ENCODE measurements around the gene DPYD. TPM values are rescaled to one million over a fixed set of nuclear protein-coding genes. Genes with fewer than 3 reads are reported as not detected.

Gene DPYD
- total and polyA plus RNA-seq, 7 donors: 6.0 to 56.1 (median 40.2) TPM

GRCh38 chr1:97883823-97884222, 37.0 kb downstream of the DPYD start:
- Histone ChIP-seq H3K4me3 (no peak overlapping the region), H3K9me3 (peaks cover 0 to 7% (median under 1%) of the 10 kb centered on the region in 4 donors), H3K4me1 (peaks cover 0 to 11% (median 8%) of the 10 kb centered on the region in 4 donors), H3K27me3 (no peaks in the 10 kb centered on the region), H3K27ac (no peak overlapping the region), H3K36me3 (peaks cover 0 to 15% (median 0%) of the 10 kb centered on the region in 4 donors)
- TF ChIP-seq POLR2A (IDR thresholded peaks at IDR 0.05): no peak
- TF ChIP-seq EP300 (IDR thresholded peaks at IDR 0.05): no peak
- TF ChIP-seq CTCF (IDR thresholded peaks at IDR 0.05): no peak
- no peak for TF ChIP-seq POLR2AphosphoS5 (IDR thresholded peaks at IDR 0.05)
- WGBS, 2 donors: 85 to 92% methylated on average over 1 of the region's 1 CpG
- no peak for DNase-seq
- intact Hi-C loops (cut with DNase I): no loop called here

GRCh38 chr1:97877307-97877706, 43.5 kb downstream of the DPYD start:
- no peak for DNase-seq
- 93% methylated on average over 2 of the region's 2 CpGs for WGBS, 2 donors
- Histone ChIP-seq H3K9me3 (no peaks in the 10 kb centered on the region), H3K27ac (no peak overlapping the region), H3K36me3 (peaks cover 0 to 7% (median 0%) of the 10 kb centered on the region in 4 donors), H3K27me3 (no peaks in the 10 kb centered on the region), H3K4me1 (no peaks in the 10 kb centered on the region), H3K4me3 (no peak overlapping the region)
- intact Hi-C loops (cut with DNase I): no loop called here
- TF ChIP-seq POLR2A (IDR thresholded peaks at IDR 0.05) (no peak), CTCF (IDR thresholded peaks at IDR 0.05) (no peak), POLR2AphosphoS5 (IDR thresholded peaks at IDR 0.05) (no peak), EP300 (IDR thresholded peaks at IDR 0.05) (no peak)

- no peaks in the 10 kb centered on the region for H3K27me3 ChIP-seq
- no peaks in the 10 kb centered on the region for H3K4me1 ChIP-seq
- intact Hi-C loops (cut with DNase I): no loop called here
- no peaks in the 10 kb centered on the region for H3K9me3 ChIP-seq
- no peak overlapping the region for H3K27ac ChIP-seq
- H3K4me3 ChIP-seq: no peak overlapping the region
- 96 to 97% methylated on average over 3 of the region's 3 CpGs for WGBS, 2 donors
- TF ChIP-seq CTCF (IDR thresholded peaks at IDR 0.05): no peak
- no peak for TF ChIP-seq POLR2A (IDR thresholded peaks at IDR 0.05)
- no peak for TF ChIP-seq EP300 (IDR thresholded peaks at IDR 0.05)
- TF ChIP-seq POLR2AphosphoS5 (IDR thresholded peaks at IDR 0.05): no peak
- no peak for DNase-seq
- H3K36me3 ChIP-seq: no peaks in the 10 kb centered on the region
Measured at GRCh38 chr1:97875996-97876395, 44.8 kb downstream of the DPYD start.

- 88% methylated on average over 7 of the region's 7 CpGs for WGBS, 2 donors
- H3K4me1 ChIP-seq: peaks cover 0 to 10% (median 3%) of the 10 kb centered on the region in 4 donors
- no peak for DNase-seq
- no peak overlapping the region for H3K27ac ChIP-seq
- no peak for TF ChIP-seq POLR2AphosphoS5 (IDR thresholded peaks at IDR 0.05)
- TF ChIP-seq POLR2A (IDR thresholded peaks at IDR 0.05): no peak
- no peak for TF ChIP-seq CTCF (IDR thresholded peaks at IDR 0.05)
- TF ChIP-seq EP300 (IDR thresholded peaks at IDR 0.05): no peak
- intact Hi-C loops (cut with DNase I): no loop called here
- H3K4me3 ChIP-seq: no peak overlapping the region
- H3K9me3 ChIP-seq: no peaks in the 10 kb centered on the region
- H3K27me3 ChIP-seq: no peaks in the 10 kb centered on the region
- H3K36me3 ChIP-seq: no peaks in the 10 kb centered on the region
Measured at GRCh38 chr1:97870589-97870988, 50.2 kb downstream of the DPYD start.

GRCh38 chr1:97869441-97869840, 51.4 kb downstream of the DPYD start:
- 62 to 70% methylated on average over 2 of the region's 2 CpGs for WGBS, 2 donors
- intact Hi-C loops (cut with DNase I): no loop called here
- H3K27me3 ChIP-seq: no peaks in the 10 kb centered on the region

More at GRCh38 chr1:97869441-97869840, 51.4 kb downstream of the DPYD start:
- DNase-seq: no peak
- H3K36me3 ChIP-seq: no peaks in the 10 kb centered on the region
- TF ChIP-seq POLR2A (IDR thresholded peaks at IDR 0.05) (no peak), EP300 (IDR thresholded peaks at IDR 0.05) (no peak)
- H3K4me3 ChIP-seq: no peak overlapping the region
- no peak overlapping the region for H3K27ac ChIP-seq
- H3K4me1 ChIP-seq: peaks cover 0 to 13% (median 3%) of the 10 kb centered on the region in 4 donors
- H3K9me3 ChIP-seq: no peaks in the 10 kb centered on the region

All from sigmoid colon (tissue), 7 donors.